Inflammatory macrophage treated with lipopolysaccharide for 1 hour (primary cell): ENCODE results near the gene PRDM16.
"Not testable (repeated sequence)": the region's sequence is repeated elsewhere in the genome, so short reads cannot be mapped to it uniquely, and the experiment has no call there.

Source experiments
- DNase-seq, 2 donors: peaks; one replicate each; pipeline ENCODE4 v3.0.0-alpha.2; 2020 to 2022

The PRDM16 gene

DNA sequence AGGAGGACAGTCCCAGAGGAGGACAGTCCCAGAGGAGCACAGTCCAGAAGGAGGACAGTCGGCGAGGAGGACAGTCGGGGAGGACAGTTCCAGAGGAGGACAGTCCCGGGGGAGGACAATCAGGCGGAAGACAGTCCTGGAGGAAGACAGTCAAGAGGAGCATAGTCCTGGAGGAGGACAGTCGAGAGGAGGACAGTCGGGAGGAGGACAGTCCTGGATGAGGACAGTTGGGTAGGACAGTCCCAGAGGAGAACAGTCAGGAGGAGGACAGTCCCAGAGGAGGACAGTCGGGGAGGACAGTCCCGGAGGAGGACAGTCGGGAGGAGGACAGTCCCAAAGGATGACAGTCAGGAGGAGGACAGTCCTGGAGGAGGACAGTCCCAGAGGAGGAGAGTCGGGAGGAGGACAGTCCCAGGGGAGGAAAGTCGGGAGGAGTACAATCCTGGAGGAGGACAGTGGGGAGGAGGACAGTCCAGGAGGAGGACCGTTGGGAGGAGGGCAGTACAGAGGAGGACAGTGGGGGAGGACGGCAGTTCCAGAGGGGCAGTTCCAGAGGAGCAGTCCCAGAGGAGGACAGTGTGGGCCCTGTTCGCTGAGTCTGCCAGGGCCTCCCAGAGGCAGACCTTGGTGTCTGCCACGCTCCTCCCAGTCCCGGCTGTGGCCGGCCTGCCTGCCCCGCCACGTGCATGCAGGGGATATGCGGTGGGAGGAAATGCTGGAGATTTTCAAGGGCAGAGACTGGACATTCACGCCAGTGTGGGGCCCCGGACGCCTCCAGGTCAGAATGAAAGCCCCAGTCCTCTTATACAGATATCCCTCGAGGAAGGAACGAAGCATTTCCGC, 201.6 kb downstream of the PRDM16 start:
- no peak for DNase-seq

DNA sequence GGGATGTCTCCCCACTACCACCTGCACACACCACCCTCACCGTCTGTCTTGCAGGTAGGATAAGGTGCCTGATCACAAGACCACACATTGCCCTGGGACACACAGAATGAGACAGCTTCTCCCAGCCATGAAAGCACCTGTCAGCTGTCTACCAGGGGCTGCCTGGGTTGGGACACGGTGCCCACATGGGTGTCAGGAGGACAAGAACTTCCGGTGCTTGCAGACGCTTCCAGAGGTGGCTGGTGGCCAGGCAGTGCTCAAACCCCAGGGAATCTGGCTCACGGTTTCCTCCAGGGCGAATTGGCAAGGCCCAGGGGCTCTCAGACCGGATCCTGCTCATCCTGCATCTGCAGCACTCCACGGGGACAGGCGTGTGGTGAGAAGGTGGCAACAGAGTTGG, 202.9 kb downstream of the PRDM16 start:
- DNase-seq = no peak

DNA sequence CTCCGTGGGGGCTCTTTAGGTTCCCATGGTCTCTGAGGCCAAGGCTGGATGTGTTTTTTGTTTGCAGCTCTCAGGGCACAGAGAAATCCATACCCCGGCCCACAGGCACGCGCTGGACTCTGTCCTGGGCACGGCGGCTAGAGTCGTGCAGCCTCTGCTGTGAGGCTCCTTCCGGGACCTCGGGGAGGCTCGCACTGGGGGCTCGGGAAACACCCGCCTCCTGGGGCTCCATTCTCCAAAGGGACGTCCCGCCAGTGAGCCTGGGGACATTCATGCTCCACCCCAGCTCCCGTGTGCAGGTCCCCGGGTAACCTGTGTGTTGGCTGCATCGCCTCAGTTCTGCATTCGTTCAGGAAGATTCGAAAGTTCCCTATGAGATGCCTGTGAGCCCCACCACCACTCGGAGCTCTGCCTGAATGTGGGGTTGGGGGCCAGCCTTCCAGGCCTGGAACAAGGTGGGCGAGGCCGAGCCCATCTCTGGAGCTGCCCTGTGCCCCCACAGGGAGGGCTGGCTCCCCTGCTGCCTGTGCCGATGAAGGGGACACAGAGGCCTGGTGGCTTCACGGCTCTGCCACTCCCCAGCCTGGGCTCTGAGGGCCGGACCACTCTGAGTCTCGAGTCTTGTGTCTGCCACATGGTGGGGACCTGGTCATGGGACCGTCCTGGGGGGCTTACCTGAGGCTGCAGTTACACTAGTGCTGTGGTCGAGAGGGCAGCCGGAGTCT, 203.5 kb downstream of the PRDM16 start:
- DNase-seq = no peak

DNA sequence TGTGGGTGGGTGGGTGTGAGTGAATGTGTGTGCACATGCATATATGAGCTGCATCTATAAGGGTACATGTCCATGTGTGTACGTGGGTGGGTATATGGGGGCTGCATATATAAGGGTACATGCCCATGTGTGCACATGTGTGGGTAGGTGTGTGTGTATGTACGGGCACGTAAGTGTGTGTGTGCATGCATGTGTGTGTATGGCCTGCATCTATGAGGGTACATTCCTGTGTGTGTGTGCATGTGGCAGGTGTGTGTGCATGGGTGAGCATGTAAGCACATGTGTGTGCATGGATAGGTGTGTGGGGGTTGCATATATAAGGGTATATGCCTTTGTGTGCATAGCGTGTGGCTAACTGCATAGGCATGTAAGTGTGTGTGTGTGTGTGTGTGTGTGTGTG, 204.4 kb downstream of the PRDM16 start:
- DNase-seq = no peak

DNA sequence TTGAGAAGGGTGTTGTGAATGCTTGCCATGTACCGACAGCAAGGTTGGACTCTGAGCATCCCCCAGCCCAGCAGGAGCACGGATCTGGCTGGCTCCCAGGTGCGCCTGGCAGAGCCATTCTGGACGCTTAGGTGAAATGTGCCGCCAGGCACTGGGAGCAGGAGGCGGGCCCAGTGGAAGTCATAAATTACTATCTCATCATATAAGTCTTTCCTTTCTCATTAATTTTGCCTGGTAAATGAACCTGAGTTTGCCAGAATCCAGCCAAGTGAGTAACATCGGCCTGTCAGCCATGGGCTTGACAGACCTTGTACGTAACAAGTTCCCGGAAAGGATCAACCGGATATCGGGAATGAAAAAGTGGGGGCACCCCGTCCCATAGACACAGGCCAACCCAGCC, 206.0 kb downstream of the PRDM16 start:
- no peak for DNase-seq

DNA sequence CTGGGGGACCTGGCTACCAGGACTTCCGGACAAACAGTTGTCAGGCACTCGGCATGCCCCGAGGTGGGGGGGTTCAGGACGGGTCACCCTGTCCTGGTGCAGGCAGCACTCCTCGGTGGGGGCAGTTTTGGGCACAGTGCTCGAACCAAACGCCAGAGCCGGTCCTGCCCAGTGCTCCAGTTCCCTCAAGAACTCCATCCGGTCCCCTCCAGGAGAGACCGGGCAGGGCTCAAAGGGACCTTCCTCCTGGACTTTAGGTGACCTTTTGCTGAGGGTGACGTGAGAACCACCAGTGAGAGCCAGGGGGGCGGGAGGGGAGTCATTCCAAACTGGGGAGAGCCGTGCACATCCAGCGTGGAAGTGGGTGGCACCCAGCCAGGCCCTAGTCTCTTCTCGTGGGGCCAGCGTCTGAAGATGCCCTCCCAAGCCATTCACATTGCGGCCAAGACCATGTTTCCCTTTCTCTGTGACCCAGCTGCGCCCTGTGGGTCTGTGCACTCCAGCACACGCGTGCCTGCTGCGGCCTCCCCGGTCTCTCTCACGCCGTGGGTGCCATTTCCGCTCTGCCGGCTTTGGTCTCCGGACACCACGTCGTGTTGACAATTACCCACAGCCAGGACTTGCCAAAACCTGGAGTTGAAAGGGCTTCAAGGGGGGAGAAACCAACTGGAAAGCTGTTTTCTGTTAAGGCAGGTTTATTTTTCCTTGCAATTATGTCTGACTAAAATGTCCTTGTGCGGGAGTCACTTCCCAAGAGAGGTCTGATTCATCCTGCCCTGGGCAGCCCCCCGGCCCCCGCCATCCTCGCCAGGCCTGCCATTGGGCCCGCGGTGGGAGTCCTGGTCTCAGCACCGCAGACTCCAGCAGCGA, 206.7 kb downstream of the PRDM16 start:
- DNase-seq = no peak

DNA sequence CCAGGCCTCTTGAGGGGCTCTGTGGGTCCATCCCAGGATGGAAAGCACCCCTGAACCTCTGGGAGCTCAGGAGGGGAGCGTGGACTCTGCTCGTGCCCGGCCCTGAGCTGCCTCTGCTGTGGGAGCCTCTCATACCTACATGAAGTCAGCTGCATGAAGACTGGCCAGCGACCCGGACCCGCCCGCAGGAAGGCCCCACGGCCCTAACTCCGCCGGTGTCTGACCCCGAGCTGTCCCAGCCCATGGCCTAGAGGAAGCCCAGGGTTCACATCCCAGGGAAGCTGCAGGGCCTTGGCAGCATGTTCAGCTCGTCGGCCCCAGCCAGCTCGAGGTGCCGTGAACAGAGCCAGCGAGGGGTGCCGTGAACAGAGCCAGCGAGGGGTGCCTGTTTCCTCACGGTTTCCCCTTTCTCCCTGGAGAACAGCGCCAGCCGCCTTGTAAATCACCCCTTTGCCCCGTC, 207.4 kb downstream of the PRDM16 start:
- DNase-seq = no peak

DNA sequence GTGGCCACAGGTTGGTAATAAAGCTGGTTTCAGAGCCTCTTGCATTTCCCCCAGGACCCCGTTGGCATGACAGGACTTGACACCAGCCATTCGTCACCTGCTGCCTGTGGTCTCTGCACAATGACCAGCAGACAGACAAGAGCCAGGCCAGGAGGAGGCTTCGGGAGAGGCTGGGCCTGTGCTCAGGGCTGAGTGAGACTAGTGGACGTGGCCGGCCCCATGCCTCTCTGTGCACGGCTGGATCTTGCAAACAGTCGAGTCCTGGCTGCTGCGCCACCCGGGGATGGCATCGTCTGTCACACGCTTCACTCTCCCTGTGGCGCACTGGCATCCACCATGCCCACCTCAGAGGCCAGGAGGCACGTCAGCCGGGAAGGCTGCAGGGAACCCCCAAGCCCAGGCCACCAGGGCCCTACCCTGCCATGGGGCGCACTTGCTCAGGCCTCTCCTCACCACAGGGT, 208.0 kb downstream of the PRDM16 start:
- no peak for DNase-seq

DNA sequence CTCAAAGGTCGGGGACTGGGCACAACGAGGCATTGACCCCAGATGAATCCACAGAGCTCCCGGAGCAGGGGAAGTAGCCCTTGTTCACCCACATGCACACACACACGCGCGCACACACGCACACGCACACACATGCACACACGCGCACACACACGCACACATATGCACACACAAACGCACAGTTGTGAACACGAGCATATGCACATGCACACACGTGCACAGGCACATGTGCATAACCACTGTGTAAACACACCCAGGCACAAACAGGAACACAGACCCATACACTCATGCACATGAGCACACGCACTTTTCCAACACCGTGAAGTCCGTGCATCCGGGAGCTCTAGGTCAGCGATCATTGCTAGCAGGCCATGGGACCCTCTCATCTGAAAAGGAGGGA, 208.6 kb downstream of the PRDM16 start:
- no peak for DNase-seq

DNA sequence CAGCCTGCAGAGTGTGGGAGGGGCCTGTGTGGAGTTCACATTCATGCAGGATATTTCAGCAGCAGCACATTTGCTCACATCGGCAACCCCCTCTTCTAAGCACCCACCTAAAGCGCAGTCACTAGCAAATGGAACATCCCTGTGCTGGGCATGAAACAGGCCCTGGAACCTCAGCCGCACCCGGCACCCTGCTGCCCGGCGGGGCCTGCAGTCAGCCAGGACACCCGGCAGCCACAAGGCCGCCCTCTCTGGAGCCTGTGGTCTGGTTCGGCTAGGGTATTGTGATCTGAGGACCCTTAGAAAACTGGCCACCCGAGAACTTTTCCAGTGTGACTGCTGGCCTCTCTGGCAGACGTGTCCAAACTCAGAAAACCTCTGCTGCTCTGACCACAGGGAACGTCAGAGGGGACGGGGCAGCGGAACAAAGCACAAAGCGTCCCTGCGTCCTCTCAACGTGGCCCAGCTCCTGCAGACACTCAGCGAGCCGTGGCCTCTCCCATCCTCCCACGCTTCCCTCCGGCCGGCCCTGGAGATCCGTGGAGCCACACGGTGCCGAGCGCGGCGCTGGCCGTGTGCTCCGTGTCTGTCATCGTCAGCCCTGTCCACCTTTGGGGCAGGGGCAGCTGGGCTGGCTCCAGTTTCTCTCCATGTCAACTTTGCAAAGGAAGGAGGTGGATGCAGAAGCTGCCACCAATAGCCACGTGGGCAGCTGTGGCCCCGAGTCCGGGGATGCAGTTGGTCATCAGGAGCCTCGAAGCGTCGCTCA, 209.6 kb downstream of the PRDM16 start:
- DNase-seq = no peak

DNA sequence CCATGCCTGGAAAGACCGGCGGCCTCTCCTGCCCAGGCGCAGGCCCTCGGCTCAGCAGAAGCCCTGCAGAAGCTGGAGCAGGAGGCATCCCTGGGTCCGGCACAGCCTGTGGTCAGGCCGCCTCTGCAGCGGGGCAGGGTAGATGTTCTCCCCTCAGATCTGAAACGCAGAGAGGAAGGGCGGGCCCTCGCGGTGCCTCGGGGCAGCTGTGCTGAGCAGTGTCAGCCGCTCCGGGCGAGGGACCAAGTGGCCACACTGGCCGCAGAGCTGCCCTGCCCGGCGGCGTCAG, 210.1 kb downstream of the PRDM16 start:
- no peak for DNase-seq

DNA sequence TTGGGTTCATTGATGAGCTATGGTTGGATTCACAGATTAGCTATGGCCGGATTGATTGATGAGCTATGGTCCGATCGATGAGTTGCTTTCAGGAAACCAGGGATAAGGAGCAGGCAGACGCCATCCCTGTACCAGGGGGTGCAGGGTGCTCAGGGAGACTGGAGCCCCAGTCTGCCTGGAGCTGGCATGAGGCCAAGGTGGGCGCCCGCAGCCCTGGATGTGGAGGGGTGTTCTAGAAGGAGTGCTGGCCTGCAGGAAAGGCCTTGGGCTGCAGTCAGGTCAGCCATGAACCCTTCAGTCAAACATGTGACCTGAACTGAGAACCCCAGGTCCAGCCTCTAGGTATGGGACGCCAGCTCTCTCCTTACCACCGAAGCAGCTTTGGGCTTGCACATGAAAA, 212.7 kb downstream of the PRDM16 start:
- no peak for DNase-seq

DNA sequence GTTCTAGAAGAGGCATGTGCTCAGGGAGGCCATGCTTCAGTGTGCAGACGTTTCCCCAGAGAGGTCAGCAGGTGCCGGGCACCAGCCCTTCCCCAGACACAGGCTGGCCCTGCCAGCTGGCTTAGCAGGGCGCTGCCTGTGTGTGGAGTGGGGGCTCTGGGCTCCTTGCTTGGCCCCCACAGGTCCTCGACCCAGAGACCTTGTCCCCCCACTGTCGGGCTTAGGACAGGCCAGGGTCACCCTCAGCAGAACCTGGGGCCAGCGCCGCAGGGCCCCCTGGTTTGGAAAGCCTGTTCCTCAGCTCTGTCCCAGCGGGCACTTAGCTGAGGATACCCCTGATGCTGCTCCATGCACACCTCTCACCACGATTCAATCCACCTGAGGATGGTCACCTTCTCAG, 213.2 kb downstream of the PRDM16 start:
- no peak for DNase-seq

DNA sequence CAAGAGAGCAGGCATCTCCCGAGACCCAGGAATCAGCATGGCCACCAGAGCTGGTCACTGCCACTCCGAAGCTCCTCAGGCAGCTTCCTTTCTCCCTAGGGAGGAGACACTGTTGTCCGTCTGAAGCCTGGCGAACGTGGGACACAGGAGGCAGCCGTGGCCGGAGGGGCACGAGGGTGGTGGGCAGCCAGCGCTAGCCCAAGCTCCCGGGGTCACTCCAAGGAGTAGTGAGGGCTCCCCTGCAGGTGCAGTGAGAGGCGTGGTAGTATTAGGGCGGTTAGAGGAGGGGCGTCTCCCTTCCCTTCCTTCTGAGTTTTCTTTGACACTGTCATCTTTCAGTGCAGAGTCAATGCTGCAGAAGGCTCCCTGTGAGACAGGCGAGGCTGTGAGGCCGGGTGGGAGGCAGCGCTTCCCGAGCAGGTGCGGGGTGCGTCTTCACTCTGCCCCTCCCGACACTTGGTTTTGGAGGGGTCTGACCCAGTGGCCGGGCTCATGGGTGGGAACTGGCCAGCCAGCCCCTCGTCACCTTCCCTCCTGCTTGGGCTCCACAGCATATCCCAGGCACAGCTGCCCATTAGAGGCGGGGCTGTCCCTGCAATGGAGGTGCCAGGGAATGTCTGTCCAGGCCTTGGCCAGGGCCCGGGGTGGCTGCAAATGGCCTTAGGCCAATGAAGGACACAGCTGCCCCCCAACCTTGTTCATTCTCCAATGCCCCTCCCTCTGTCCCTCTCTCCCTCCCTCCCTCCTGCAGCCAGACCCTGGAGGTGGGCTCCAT, 213.8 kb downstream of the PRDM16 start:
- no peak for DNase-seq

DNA sequence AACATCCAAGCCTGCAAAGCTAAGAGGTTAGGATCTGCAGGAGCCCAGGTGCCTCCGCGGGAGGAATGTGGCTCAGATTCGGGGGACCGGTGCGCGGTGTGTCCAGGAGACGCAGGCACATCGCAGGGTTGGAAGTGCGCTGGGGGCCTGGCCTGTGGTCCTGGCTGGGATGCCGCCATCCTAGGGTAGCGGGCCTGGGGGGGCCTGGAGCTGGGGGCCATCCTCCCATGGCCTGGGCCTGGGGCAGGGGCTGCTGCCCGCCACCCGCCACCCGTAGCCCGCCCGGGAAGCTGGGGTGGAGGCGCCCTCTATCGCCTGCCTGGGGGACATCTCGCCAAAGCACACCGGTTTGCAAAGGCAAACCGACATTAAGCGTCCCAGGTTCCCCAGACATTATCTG, 214.8 kb downstream of the PRDM16 start:
- DNase-seq = no peak

DNA sequence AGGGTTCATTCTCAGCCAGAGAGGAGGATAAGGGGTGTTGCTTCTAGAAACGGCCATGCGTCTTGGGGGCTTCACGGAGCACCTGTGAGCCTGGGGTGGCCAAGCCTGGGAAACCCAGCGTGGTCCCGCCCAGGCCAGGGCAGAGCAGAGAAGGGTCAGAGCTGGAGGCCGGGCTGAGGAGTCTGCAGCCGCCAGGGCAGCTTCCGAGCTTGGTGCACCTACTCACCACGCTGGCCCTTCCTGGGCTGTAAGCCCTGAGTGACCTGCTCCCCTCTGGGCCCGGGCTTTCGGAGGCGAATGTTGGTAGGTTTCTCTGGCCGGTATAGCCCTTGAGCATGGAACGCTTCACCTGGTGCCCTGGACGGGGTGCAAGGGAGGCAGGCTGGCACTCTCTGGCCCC, 215.7 kb downstream of the PRDM16 start:
- no peak for DNase-seq

DNA sequence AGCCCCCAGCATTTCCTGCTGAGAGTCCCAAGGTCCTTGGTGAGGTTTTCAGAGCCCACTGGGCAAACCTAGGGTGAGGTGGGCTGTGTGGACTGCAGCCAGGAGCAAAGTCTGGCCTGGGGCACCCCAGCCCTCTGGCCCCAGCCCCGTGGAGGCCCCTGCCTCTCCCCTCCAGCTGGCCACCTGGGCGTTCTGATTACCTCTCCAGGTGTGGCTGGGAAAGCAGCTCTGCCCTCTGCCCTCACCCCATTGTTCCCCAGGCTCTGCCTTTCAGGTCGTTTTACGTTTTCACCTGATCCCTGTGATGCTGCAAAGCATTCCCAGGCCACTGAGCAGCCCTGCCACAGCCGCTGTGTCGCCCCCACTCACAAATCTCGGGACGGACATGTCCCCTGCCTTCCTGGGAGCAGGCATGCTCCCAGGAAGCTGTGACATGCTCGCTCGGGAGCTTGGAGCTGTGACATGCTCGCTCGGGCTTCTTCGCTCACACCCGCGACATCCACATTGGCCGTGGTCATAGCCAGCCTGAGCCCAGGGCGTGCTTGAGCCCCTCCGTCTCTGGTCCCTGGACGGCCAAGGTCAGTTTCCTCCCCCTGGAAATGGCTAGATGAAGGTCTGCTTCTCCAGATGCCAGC, 216.2 kb downstream of the PRDM16 start:
- DNase-seq = no peak

DNA sequence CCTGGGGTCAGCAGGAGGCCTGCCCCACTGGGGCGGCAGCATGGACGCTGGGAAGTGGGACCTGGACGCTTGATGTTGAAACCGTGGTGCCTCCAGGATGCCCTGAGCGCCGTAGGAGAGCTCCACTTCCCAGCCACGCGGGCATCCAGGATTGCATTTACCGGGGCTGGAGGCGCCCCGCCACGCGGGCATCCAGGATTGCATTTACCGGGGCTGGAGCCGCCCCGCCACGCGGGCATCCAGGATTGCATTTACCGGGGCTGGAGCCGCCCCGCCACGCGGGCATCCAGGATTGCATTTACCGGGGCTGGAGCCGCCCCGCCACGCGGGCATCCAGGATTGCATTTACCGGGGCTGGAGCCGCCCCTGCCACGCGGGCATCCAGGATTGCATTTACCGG, 218.1 kb downstream of the PRDM16 start:
- DNase-seq = not testable (repeated sequence)

DNA sequence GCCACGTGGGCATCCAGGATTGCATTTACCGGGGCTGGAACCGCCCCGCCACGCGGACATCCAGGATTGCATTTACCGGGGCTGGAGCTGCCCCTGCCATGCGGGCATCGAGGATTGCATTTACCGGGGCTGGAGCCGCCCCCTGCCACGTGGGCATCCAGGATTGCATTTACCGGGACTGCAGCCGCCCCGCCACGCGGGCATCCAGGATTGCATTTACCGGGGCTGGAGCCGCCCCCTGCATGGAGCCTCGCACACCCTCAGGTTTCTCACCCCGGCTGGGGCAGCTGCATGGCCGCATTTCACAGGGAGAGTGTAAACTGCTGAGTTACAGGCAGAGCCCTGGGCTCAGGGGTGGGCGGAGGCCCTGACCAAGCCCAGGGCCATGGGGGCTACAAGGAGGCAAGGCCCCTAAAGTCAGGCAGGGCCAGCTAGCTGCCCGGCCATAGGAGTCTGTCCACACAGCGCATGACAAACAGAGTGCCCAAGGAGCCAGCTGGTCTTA, 218.7 kb downstream of the PRDM16 start:
- no peak for DNase-seq

DNA sequence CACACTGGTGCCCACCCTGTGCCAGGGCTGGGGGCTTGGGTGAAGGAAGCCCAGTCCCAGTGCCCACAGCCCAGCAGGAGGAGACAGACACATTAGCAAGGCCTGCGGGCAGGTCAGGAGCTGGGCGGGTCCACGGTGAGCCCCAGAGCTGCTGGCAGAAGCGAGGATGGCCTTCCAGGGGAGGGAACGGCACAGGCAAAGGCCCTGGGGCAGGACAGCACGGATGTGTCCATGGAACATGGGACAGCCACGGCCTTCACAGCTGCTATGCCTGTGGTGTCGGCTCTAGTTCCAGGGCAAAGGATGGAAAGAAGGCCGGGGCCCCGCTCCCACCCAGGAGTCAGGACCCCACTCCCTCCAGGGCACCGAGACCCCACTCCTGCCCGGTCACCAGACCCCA, 220.5 kb downstream of the PRDM16 start:
- DNase-seq = no peak

DNA sequence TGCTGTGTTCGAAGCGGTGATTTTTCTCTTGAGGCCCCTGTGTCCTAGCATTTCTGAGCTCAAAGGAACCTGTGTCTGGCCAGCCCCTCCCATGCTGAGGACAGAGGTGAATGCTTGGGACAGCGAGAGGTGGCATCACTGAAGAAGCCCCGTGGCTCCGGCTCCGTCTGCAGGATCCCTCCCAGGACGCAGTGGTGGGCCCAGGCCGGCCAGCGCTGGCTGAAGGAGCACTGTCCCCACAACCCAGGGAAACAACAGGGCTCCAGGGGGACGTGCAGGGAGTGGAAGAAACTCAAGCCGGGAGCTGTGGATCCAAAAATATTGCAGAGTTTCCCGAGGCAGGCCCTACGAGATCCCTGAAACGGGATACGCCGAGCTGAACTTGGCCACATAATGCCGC, 221.4 kb downstream of the PRDM16 start:
- no peak for DNase-seq
